Neural progenitor cell (in vitro differentiated cells): ENCODE results near the gene SELENOO.

Experiments
- CTCF ChIP-seq: fragments of 200-600 bp; sonication (generic); IDR thresholded peaks from 2 replicates; pipeline ENCODE4 v1.5.1; 2017; ENCODE audit warnings: antibody characterized with exemption, mild to moderate bottlenecking
- EZH2 ChIP-seq: fragments of 200-600 bp; sonication (generic); IDR thresholded peaks from 2 replicates; pipeline ENCODE4 v1.6.1; 2017; ENCODE audit warnings: antibody characterized with exemption, mild to moderate bottlenecking, moderate library complexity

- TF ChIP-seq CTCF (no peak), EZH2 (no peak)
Observed at GRCh38 chr22:50250249-50250554, 49.4 kb downstream of the SELENOO start.
